Measurements from ENCODE around the gene LRRN4CL.
"Not testable (repeated sequence)": the region's sequence is repeated elsewhere in the genome, so short reads cannot be mapped to it uniquely, and the experiment has no call there.

The LRRN4CL gene

GRCh38 chr11:62706850-62707247 is 17.5 kb upstream of the LRRN4CL start:
- no peak overlapping the region for H2BK15ac ChIP-seq (ENCODE audit: low read length)
- no peak overlapping the region for H2BK12ac ChIP-seq (ENCODE audit: low read length)
- no peak for DNase-seq (ENCODE audit: low spot score)
- no peak overlapping the region for H3K4ac ChIP-seq (ENCODE audit: low read length)
- no peak overlapping the region for H3K14ac ChIP-seq (ENCODE audit: low read length)
- H3K18ac ChIP-seq (ENCODE audit: low read length), result peak overlapping the region; percentile 98
- H2BK5ac ChIP-seq (ENCODE audit: low read length), result peak overlapping the region; percentile 94
- no peak overlapping the region for H4K91ac ChIP-seq (ENCODE audit: low read depth, low read length, poor library complexity)
- H3K9ac ChIP-seq (ENCODE audit: low read depth, low read length, poor library complexity), result peak overlapping the region; percentile 86
- H3K23ac ChIP-seq (ENCODE audit: low read depth, low read length, poor library complexity), result peak overlapping the region; percentile 90
- peak overlapping the region; percentile 88 for H2AK5ac ChIP-seq (ENCODE audit: low read depth, low read length)
- peak overlapping the region; percentile 70 to 73 for H3K4me3 ChIP-seq (ENCODE audit: low read length in 2 of 2)
- no peak overlapping the region for H4K8ac ChIP-seq (ENCODE audit: low read depth, low read length)
- peak overlapping the region; percentile 92 for H3K27ac ChIP-seq (replicated peaks; ENCODE audit: low read length)
- peaks cover 12 to 57% of the 10 kb centered on the region in 2 donors for H3K36me3 ChIP-seq (replicated peaks in 1 of 2; ENCODE audit: control insufficient read depth in 2 of 2, insufficient read depth in 2 of 2, low read length in 2 of 2)
- WGBS, 2 donors (ENCODE audit: extremely low coverage in 2 of 2, insufficient read length in 2 of 2, insufficient replicate concordance in 1 of 2), result no CpG with 5 or more reads among the region's 8 CpGs
- peak overlapping the region; percentile 94 for H3K4me2 ChIP-seq (ENCODE audit: insufficient read depth, low read length, poor library complexity, severe bottlenecking)
- H3K79me1 ChIP-seq (ENCODE audit: low read depth, low read length), result no peaks in the 10 kb centered on the region
- H3K9me3 ChIP-seq (replicated peaks in 1 of 2; ENCODE audit: control insufficient read depth in 2 of 2, insufficient read depth in 1 of 2, low read depth in 1 of 2, low read length in 2 of 2), result no peaks in the 10 kb centered on the region
- no peaks in the 10 kb centered on the region for H3K27me3 ChIP-seq (ENCODE audit: control insufficient read depth in 3 of 3, insufficient read depth in 3 of 3, low read depth in 1 of 3, low read length in 3 of 3)
- H3K4me1 ChIP-seq (ENCODE audit: control insufficient read depth in 2 of 2, insufficient read depth in 1 of 2, low read depth in 1 of 2, low read length in 2 of 2), result peaks cover 23 to 31% of the 10 kb centered on the region in 2 donors
- no peak overlapping the region for H2BK120ac ChIP-seq (ENCODE audit: low read depth, low read length)
- peak overlapping the region; percentile 77 for H2AFZ ChIP-seq (ENCODE audit: low read length)

- peaks cover 23 to 31% of the 10 kb centered on the region in 2 donors for H3K4me1 ChIP-seq (ENCODE audit: control insufficient read depth in 2 of 2, insufficient read depth in 1 of 2, low read depth in 1 of 2, low read length in 2 of 2)
- WGBS, 2 donors (ENCODE audit: extremely low coverage in 2 of 2, insufficient read length in 2 of 2, insufficient replicate concordance in 1 of 2), result no CpG with 5 or more reads among the region's 73 CpGs
These were observed 16.8 kb upstream of the LRRN4CL start for GRCh38 chr11:62705880-62706849.

GRCh38 chr11:62705413-62705812 is 16.1 kb upstream of the LRRN4CL start:
- H4K8ac ChIP-seq (ENCODE audit: low read depth, low read length), result no peak overlapping the region
- DNase-seq (ENCODE audit: low spot score), result no peak

More at GRCh38 chr11:62705880-62706849, 16.8 kb upstream of the LRRN4CL start:
- peak overlapping the region; percentile 76 for H2BK12ac ChIP-seq (ENCODE audit: low read length)
- H3K4ac ChIP-seq (ENCODE audit: low read length), result peak overlapping the region; percentile 97
- H3K4me2 ChIP-seq (ENCODE audit: insufficient read depth, low read length, poor library complexity, severe bottlenecking), result peak overlapping the region; percentile 94
- H3K27ac ChIP-seq (replicated peaks; ENCODE audit: low read length), result peak overlapping the region; percentile 92
- no peak overlapping the region for H4K91ac ChIP-seq (ENCODE audit: low read depth, low read length, poor library complexity)
- no peaks in the 10 kb centered on the region for H3K27me3 ChIP-seq (ENCODE audit: control insufficient read depth in 3 of 3, insufficient read depth in 3 of 3, low read depth in 1 of 3, low read length in 3 of 3)
- peak overlapping the region; percentile 88 for H2AFZ ChIP-seq (ENCODE audit: low read length)
- peak overlapping the region; percentile 98 for H3K18ac ChIP-seq (ENCODE audit: low read length)
- H3K14ac ChIP-seq (ENCODE audit: low read length), result peak overlapping the region; percentile 43
- peak overlapping the region; percentile 88 for H2AK5ac ChIP-seq (ENCODE audit: low read depth, low read length)
- peaks cover 10 to 57% of the 10 kb centered on the region in 2 donors for H3K36me3 ChIP-seq (replicated peaks in 1 of 2; ENCODE audit: control insufficient read depth in 2 of 2, insufficient read depth in 2 of 2, low read length in 2 of 2)
- peak overlapping the region; percentile 18 for H2BK120ac ChIP-seq (ENCODE audit: low read depth, low read length)
- peak; percentile 94 for DNase-seq (ENCODE audit: low spot score)
- peak overlapping the region; percentile 94 for H2BK5ac ChIP-seq (ENCODE audit: low read length)
- no peak overlapping the region for H4K8ac ChIP-seq (ENCODE audit: low read depth, low read length)
- no peaks in the 10 kb centered on the region for H3K9me3 ChIP-seq (replicated peaks in 1 of 2; ENCODE audit: control insufficient read depth in 2 of 2, insufficient read depth in 1 of 2, low read depth in 1 of 2, low read length in 2 of 2)
- H2BK15ac ChIP-seq (ENCODE audit: low read length), result peak overlapping the region; percentile 38
- no peaks in the 10 kb centered on the region for H3K79me1 ChIP-seq (ENCODE audit: low read depth, low read length)
- peak overlapping the region; percentile 89 for H3K9ac ChIP-seq (ENCODE audit: low read depth, low read length, poor library complexity)
- peak overlapping the region; percentile 70 to 91 for H3K4me3 ChIP-seq (ENCODE audit: low read length in 2 of 2)
- H3K23ac ChIP-seq (ENCODE audit: low read depth, low read length, poor library complexity), result peak overlapping the region; percentile 90

GRCh38 chr11:62703921-62704320 is 14.6 kb upstream of the LRRN4CL start:
- not testable (repeated sequence) for H2BK15ac ChIP-seq (ENCODE audit: low read length); H4K91ac ChIP-seq (ENCODE audit: low read depth, low read length, poor library complexity); H3K4ac ChIP-seq (ENCODE audit: low read length); H3K9ac ChIP-seq (ENCODE audit: low read depth, low read length, poor library complexity); H4K8ac ChIP-seq (ENCODE audit: low read depth, low read length); H3K14ac ChIP-seq (ENCODE audit: low read length); H3K23ac ChIP-seq (ENCODE audit: low read depth, low read length, poor library complexity); H2BK12ac ChIP-seq (ENCODE audit: low read length); H2BK5ac ChIP-seq (ENCODE audit: low read length); H2AFZ ChIP-seq (ENCODE audit: low read length); H2BK120ac ChIP-seq (ENCODE audit: low read depth, low read length); H3K4me3 ChIP-seq (ENCODE audit: low read length in 2 of 2); H3K4me2 ChIP-seq (ENCODE audit: insufficient read depth, low read length, poor library complexity, severe bottlenecking); H3K18ac ChIP-seq (ENCODE audit: low read length); H3K9me3 ChIP-seq (replicated peaks in 1 of 2; ENCODE audit: control insufficient read depth in 2 of 2, insufficient read depth in 1 of 2, low read depth in 1 of 2, low read length in 2 of 2); H3K79me1 ChIP-seq (ENCODE audit: low read depth, low read length); DNase-seq (ENCODE audit: low spot score); H3K27ac ChIP-seq (replicated peaks; ENCODE audit: low read length); H2AK5ac ChIP-seq (ENCODE audit: low read depth, low read length); H3K27me3 ChIP-seq (ENCODE audit: control insufficient read depth in 3 of 3, insufficient read depth in 3 of 3, low read depth in 1 of 3, low read length in 3 of 3)
- Histone ChIP-seq H3K36me3 (replicated peaks in 1 of 2; ENCODE audit: control insufficient read depth in 2 of 2, insufficient read depth in 2 of 2, low read length in 2 of 2) (peaks cover 8 to 62% of the 10 kb centered on the region in 2 donors), H3K4me1 (ENCODE audit: control insufficient read depth in 2 of 2, insufficient read depth in 1 of 2, low read depth in 1 of 2, low read length in 2 of 2) (peaks cover 22 to 23% of the 10 kb centered on the region in 2 donors)
- WGBS, 2 donors (ENCODE audit: extremely low coverage in 2 of 2, insufficient read length in 2 of 2, insufficient replicate concordance in 1 of 2), result no CpG with 5 or more reads among the region's 4 CpGs

More at GRCh38 chr11:62705413-62705812, 16.1 kb upstream of the LRRN4CL start:
- H3K4me2 ChIP-seq (ENCODE audit: insufficient read depth, low read length, poor library complexity, severe bottlenecking), result peak overlapping the region; percentile 67
- H4K91ac ChIP-seq (ENCODE audit: low read depth, low read length, poor library complexity), result peak overlapping the region; percentile 33
- no peaks in the 10 kb centered on the region for H3K79me1 ChIP-seq (ENCODE audit: low read depth, low read length)
- WGBS, 2 donors (ENCODE audit: extremely low coverage in 2 of 2, insufficient read length in 2 of 2, insufficient replicate concordance in 1 of 2), result no CpG with 5 or more reads among the region's 7 CpGs
- H2BK15ac ChIP-seq (ENCODE audit: low read length), result peak overlapping the region; percentile 42
- no peak overlapping the region for H2BK12ac ChIP-seq (ENCODE audit: low read length)
- H3K9ac ChIP-seq (ENCODE audit: low read depth, low read length, poor library complexity), result peak overlapping the region; percentile 89
- peak overlapping the region; percentile 70 to 91 for H3K4me3 ChIP-seq (ENCODE audit: low read length in 2 of 2)
- H3K4me1 ChIP-seq (ENCODE audit: control insufficient read depth in 2 of 2, insufficient read depth in 1 of 2, low read depth in 1 of 2, low read length in 2 of 2), result peaks cover 23 to 31% of the 10 kb centered on the region in 2 donors
- no peaks in the 10 kb centered on the region for H3K9me3 ChIP-seq (replicated peaks in 1 of 2; ENCODE audit: control insufficient read depth in 2 of 2, insufficient read depth in 1 of 2, low read depth in 1 of 2, low read length in 2 of 2)
- peak overlapping the region; percentile 70 for H3K27ac ChIP-seq (replicated peaks; ENCODE audit: low read length)
- peaks cover 9 to 59% of the 10 kb centered on the region in 2 donors for H3K36me3 ChIP-seq (replicated peaks in 1 of 2; ENCODE audit: control insufficient read depth in 2 of 2, insufficient read depth in 2 of 2, low read length in 2 of 2)
- H2AK5ac ChIP-seq (ENCODE audit: low read depth, low read length), result peak overlapping the region; percentile 72
- H3K27me3 ChIP-seq (ENCODE audit: control insufficient read depth in 3 of 3, insufficient read depth in 3 of 3, low read depth in 1 of 3, low read length in 3 of 3), result no peaks in the 10 kb centered on the region
- H3K23ac ChIP-seq (ENCODE audit: low read depth, low read length, poor library complexity), result no peak overlapping the region
- H3K4ac ChIP-seq (ENCODE audit: low read length), result no peak overlapping the region
- peak overlapping the region; percentile 88 for H2AFZ ChIP-seq (ENCODE audit: low read length)
- H3K18ac ChIP-seq (ENCODE audit: low read length), result no peak overlapping the region
- H2BK5ac ChIP-seq (ENCODE audit: low read length), result peak overlapping the region; percentile 76
- H2BK120ac ChIP-seq (ENCODE audit: low read depth, low read length), result no peak overlapping the region
- no peak overlapping the region for H3K14ac ChIP-seq (ENCODE audit: low read length)
